CD4-positive, alpha-beta T cell treated with Interleukin-4 for 1 hour (primary cell): ENCODE measurements around the gene CD81.
"Not testable (repeated sequence)": the region's sequence is repeated elsewhere in the genome, so short reads cannot be mapped to it uniquely, and the experiment has no call there.

Experiments
- DNase-seq, 2 donors: peaks; one replicate each; pipeline ENCODE4 v3.0.0-alpha.2; 2020 to 2022

Gene CD81, protein sequence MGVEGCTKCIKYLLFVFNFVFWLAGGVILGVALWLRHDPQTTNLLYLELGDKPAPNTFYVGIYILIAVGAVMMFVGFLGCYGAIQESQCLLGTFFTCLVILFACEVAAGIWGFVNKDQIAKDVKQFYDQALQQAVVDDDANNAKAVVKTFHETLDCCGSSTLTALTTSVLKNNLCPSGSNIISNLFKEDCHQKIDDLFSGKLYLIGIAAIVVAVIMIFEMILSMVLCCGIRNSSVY

DNA sequence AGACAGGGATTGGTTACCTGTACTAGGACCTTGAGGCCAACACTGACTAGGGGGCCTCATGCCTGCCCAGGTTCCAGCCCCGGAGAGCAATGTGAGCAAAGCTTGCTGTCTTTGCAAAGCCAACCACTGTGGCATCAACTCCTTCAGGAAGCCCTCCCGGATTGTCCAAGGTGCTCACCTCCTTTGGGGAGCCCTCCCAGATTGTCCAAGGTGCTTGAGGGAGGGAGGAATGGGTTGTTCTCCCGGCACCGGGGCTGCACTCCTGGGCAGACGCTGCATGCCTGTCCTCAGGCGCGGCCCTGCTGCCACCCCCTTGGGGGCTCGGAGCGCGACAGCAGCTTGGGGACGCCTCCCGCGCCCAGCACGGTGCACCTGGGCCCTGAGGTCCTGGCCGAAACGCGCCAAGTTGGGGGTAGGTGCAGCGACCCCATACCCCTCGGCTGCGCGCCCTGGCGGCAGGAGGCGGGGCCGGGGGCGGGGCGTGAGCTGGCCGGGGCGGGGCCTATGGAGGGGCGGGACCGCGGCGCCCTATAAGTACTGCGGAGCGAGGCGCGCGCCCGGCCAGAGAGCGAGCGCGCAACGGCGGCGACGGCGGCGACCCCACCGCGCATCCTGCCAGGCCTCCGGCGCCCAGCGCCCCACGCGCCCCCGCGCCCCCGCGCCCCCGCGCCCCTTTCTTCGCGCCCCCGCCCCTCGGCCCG, at the start of gene CD81:
CD81 (plus strand) TSS at position 560 of the 701 bp plus-strand sequence. CDS start 240 bp downstream, outside the sequence.
- DNase-seq, result peak; percentile 45 to 66

DNA sequence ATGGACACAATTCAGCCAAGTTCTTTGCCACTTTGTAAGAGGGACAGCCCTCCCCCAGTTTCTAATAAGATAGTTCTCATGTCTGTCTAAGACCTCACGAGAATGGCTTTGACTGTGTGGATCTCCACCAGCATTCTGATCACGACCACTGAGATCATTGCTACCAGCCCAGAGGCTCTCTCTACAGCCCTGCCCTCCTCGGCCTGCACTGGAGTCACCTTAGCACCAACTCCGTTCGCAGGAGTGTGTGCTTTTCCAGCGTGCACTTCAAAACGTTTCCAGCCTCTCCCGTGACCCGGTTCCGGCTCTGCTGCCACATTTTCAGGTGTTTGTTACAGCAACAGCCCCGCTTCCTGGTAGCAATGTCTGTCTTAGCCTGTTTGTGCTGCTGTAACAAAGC, 49.1 kb upstream of the CD81 start:
- no peak for DNase-seq

DNA sequence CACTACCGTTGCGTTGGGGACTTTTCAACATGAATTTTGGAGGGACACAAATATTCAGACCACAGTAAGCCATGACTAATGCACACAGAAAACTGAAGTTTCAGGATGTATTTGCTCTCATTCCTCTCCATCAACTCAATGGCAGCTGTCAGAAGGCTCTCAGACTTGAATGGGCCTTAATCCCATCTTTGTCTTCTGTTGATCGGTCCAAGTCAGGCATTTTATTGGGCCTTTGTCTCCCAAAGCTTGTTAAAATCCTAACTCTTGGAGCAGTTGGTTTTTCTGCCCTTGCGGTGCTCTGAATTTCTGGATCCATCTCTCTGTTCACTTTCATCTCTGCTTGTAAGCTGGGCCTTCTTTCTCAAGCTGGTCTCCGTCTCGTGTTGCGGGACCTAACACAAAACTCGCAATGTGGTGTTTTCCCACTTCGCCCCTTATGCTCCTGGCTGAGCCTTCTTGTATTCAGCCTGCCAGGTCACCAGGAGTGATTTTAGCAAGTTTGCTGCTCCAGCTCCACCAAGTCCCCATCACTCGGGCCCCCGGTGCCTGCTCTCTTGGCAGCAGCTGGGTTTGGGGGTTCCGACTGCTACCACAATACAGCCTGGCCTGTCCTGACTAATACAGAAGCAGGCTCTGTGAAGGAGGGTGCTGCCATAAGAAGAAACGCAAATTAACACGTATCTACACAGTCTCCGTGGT, 48.3 kb upstream of the CD81 start:
- DNase-seq, result no peak

DNA sequence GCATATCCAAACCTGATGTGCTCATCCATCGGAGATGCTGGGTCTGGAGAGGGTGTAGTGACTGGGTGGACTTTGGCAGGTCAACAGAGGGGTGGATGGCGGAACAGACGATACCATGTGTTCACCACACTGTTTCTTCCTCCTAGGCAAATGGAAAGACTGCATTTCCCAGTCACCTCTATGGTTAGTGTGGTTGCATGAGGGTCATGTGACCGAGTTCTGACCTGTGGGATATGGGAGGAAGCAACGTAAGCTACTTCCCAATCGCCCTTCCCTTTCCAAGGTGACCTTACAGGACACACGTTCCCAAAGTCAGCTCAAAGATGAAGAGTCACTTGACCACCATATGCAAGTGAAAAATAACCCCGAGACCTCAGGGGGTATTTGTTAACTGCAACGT, 47.6 kb upstream of the CD81 start:
- DNase-seq, result no peak

DNA sequence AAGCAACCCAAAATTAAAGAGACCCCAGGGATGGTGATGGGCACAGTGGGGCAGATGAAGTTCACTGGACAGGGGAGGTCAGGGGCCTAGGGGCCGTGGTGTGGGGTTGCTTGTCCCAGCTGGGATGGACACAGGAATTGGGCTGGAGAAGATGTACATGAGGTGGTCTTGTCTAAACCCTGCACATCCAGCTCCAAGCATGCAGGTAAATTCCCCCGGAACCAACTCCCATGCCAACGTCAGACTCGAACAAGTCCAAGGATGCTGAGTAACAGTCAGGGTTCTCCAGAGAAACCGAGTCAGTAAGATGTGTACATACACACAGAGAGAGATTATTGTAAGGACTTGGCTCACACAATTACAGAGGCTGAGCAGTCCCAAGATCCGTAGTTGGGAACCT, 46.4 kb upstream of the CD81 start:
- DNase-seq, result no peak

DNA sequence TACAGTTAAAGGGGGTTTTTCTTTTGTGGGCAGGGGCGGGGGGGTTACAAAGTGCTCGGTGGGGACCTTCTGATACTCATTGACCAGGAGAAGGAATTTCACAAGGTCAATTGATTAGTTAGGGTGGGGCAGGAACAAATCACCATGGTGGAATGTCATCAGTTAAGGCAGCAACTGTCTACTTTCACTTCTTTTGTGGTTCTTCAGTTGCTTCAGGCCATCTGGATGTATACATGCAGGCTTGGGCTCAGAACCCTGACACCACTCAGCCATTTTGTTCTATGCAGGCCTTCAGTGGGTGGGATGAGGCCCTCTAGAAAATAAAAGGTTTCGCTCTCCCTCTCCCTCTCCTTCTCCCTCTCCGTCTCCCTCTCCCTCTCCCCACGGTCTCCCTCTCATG, 45.7 kb upstream of the CD81 start:
- DNase-seq, result no peak

DNA sequence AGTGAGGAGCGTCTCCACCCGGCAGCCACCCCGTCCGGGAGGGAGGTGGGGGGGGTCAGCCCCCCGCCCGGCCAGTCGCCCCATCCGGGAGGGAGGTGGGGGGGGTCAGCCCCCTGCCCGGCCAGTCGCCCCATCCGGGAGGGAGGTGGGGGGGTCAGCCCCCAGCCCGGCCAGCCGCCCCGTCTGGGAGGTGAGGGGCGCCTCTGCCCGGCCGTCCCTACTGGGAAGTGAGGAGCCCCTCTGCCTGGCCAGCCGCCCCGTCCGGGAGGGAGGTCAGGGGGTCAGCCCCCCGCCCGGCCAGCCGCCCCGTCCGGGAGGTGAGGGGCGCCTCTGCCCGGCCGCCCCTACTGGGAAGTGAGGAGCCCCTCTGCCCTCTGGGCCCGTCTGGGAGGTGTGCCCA, 44.5 kb upstream of the CD81 start:
- not testable (repeated sequence) for DNase-seq

DNA sequence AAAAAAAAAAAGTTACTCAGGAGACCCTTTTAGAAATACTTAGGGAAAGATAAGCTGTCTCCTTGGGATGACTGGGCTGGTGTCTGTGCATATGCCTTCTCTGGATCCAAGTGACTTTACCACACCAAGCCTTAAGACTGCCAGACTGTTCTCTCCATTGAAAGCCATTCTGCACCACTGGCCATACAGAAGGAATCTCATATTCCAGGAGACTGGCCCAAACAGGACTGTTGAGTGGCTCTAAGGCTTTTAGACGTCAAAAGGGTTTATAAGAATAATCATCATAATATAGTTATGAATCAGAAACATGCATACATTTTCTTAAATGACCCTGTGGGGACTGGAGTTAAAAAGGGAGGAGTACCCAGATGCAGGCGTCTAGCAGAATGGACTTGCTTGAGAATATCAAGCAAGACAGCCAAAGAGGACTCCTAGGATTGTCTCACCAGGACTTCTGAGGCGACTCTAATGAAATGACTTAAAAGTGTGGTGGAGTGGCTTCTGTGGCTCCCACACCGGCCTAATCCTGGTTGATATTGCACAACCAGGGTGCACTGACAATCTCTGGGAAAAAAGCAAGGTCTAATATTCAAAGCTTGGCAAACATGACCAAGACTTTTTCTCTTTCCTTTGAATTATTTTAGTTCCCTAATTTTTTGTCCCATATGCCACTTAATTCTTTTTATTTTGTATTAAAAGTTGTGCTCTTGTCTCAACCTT, 43.5 kb upstream of the CD81 start:
- not testable (repeated sequence) for DNase-seq

DNA sequence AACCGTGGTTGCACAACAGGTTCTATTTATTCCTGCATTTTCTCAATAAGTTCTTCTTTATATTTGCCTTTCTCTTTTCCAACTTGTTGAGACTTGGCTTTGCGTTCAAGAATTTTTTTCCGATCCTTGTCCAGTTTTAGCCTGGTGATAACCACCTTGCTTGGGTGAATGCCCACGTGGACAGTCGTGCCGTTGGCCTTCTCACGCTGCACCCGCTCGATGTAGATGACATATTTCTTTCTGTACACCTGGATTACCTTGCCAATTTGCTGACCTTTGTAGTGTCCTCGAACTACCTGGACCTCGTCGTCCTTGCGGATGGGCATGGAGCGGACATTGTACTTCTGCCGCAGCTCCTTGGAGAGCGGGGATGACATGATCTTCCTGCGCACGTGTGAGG, 41.8 kb upstream of the CD81 start:
- not testable (repeated sequence) for DNase-seq

DNA sequence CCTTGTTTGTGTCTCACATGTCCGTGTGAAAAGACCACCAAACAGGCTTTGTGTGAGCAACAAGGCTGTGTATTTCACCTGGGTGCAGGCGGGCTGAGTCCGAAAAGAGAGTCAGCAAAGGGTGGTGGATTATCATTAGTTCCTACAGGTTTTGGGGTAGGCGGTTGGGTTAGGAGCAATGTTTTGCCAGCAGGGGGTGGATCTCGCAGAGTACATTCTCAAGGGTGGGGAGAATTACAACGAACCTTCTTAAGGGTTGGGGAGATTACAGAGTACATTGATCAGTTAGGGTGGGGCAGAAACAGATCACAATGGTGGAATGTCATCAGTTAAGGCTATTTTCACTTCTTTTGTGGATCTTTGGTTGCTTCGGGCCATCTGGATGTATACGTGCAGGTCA, 38.4 kb upstream of the CD81 start:
- peak in 1 of 2 donors; percentile 13 for DNase-seq

DNA sequence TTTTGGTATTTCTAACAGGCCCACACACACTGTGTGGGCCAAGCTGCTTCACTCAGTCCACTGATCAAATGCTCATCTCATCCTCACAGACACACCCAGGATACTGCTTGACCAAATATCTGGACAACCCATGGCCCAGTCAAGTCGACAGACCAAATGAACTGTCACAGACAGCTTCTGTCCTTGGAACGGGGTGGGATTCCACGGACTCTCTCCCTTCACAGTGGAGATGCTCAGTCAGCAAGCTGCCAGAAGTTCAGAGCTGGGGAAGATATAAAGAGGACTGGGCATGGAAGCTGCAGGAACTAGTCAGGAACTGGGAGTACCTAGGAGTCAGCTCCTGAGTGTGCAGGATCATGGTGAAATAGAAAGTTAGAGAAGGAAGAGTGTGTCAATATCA, 34.6 kb upstream of the CD81 start:
- no peak for DNase-seq

DNA sequence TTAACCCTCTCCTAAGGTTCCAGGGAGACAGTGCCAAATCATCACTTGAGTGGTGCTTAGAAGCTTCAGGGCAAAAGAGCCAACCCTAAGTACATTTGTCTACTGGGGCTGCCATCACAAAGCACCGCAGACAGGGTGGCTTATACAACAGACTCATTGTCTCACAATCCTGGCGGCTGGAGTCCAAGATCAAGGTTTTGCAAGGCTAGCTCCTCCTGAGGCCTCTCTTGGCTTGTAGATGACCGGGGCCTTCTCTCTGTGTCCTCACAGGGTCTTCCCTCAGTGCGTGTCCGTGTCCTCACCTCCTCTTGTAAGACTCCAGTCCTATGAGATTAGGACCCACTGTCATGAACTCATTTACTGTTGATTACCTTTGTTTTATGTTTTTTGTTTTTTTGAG, 34.1 kb upstream of the CD81 start:
- no peak for DNase-seq

DNA sequence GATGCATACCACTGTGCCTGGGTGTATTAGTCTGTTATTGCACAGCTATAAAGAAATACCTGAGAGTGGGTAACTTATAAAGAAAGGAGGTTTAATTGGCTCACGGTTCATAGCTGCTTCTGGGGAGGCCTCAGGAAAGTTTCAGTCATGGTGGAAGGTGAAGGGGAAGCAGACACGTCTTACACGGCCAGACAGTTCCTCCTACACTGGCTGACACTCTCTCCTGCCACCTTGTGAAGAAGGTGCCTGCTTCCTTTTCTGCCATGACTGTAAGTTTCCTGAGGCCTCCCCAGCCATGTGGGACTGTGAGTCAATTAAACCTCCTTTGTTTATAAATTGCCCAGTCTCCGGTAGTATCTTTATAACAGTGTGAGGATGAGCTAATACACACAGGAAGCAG, 33.6 kb upstream of the CD81 start:
- no peak for DNase-seq

DNA sequence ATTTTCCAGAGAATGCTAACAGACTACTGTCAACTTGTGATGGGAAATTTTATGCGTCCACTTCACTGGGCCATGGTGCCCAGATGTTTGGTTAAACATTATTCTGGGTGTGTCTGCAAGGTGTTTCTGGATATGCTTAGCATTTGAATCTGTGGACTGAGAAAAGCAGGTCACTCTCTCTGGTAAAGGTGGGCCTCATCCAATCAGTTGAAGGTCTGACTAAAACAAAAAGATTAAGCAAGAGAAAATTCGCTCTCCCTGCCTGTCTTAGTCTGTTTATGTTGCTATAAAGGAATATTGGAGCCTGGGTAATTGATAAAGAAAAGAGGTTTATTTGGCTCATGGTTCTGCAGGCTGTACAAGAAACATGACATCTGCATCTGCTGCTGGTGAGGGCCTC, 32.1 kb upstream of the CD81 start:
- no peak for DNase-seq

DNA sequence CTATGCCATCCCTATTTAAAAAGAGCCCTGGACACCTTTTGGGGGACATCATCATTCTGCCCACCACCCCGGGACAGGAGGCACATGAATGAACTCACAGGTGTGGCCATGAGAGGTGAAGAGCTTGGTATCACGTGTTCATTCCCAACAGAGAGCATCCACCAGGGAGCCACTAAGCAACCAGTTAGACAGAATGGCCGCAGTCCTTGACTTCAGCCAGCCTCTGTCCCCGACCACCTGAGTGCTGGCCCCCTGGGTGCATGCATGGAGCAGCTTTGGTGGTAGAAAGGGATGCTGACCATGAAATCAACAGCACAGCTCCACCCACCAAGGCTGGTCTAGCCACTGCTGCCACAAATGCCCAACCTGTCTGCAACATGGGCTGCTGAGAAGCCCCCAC, 31.1 kb upstream of the CD81 start:
- DNase-seq, result no peak

DNA sequence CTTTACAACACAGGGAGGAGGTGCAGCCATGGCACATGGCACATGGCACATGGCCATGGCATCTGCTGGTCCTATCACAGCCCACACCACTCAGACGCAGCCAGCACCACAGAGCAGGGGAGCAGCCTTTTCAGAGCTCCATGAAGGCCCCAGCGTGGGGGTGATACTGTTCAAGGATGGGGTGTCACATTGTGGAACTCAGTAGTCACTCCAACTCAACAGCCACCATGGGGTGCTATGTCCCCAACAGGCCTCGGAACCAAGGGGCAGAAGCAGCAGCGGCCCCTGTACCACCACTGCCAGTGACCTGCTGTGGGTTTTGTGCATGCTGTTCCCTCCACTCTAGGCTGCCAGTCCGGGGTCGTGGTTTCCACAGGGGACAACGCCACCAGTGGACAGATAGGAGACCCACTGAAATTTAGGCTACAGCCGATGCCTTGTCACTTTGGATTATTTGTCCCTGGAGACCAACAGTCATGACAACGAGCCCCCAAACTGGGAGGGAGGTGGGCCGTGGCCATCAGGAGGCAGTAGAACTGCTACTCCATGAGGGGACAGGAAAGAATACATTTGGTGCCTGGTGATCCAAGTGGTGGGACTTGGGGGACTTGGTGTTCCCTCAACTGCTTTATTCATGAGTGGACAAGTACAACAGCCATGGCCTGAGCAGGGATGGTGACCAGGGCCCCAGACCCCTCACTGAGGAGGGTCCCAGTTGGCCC, 30.4 kb upstream of the CD81 start:
- DNase-seq, result no peak

DNA sequence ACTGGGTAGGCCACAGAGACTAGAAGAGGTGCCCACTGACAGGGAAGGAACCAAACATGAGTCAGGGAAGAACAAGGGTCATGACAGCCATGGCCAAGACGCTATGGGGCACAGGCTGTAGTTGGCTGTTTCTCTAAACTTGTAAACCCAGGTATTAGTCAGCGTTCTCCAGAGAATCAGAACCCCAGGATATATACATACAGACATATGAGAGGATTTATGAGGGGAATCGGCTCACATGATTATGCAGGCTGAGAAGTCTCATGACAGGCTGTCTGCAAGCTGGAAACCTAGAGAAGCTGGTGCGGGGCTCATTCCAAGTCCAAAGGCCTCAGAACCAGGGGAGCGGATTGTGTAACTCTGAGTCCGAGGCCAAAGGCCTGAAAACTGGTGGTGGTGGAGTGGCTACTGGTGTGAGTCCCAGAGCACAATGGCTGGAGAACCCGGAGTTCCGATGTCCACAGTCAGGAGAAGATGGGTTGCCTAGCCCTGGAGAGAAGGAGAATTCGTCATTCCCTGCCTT, 29.7 kb upstream of the CD81 start:
- no peak for DNase-seq

DNA sequence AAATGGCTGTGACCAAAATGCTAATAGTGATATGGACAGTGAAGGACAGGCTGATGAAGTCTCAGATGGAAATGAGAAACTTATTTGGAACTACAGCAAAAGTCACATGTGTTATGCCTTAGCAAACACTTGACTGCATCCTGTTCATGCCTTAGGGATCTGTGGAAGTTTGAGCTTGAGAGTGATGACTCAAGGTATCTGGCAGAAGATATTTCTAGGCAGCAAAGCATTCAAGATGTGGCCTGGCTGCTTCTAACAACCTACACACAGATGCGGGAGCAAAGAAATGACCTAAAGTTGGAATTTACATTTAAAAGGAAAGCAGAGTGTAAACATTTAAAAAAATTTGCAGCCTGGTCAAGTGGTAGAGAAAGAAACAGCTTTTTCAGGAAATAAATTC, 28.1 kb upstream of the CD81 start:
- no peak for DNase-seq

DNA sequence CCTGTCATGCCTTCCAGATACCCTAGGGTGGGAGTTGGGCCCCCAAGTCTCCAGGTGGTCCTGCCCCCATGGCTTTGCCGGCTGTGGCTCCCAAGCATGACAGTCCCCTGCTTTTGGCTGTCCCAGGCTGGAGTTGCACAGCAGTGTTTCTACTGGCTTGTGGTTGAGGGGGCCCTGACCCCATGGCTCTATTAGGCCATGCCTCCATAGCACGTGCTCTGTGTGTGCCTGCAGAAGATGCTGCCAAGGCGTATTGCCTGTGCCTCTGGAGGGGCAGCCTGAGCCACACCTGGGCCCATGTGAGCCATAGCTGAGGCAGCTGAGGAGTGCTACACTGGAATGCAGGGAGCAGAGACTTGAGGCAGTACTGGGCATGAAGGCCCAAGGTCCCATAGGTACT, 25.4 kb upstream of the CD81 start:
- DNase-seq, result no peak

DNA sequence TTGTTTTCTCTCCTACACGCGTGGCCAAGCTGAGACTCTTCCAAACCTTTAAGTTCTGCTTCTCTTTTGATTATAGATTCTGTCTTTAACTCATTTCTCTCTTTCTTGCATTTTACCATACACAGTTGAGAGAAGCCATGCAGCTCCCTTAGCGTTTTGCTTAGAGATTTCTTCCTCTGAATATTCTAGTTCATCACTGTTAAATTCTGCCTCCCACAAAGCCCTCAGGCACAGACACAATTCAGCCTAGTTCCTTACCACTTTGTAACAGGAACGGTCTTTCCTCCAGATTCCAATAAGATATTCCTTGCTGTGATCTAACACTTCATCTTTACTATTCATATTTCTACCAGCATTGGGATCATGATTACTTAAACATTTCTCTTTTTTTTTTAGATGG, 24.7 kb upstream of the CD81 start:
- no peak for DNase-seq

DNA sequence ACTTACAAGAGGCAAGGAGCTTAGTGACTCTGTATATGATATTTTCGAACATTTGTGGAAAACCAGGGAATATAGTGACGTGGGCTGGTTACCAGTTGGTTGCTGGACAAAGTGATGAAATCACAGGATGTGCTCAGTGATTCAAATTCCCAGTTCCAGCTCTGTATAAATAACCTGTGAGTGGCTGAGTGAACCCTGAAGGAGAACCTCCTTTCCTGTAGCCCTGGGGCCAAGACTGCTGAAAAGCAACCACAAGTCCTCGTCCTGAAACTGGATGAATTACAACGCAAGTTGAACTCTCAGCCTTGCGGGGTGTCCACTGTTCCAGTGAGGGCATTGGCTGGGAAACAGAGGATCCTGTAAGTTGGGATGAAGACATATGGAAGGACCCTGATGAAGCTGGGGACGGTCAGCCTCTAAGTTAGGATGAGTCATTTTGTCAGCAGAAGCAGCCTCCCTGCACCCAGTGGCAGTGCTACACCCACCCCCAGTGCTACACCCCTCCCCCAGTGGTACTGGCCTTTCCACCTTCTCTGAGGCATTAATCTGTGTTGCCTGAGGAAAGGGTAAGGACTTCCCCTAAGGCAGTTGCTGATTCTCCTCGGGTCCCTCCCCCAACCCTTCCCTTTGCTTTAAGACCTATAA, 22.0 kb upstream of the CD81 start:
- no peak for DNase-seq

DNA sequence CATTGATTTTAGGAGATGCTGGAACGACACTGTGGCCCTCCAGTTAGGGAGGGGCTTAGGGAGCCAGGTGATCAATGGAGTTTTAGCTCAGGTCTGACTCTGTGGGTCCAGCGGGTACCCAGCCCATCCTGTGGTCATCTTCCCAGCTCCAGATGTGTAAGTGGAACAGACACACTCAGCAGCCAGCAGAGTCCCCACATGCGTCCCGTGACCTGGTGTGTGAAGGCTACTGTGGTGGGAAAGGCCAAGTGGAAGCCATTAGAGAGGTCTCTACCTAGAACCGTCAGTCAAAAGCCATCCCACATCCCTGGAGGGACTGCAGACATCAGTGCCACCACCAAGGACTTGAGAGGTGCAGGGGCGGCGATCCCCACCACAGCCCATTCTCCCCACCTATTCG, 19.9 kb upstream of the CD81 start:
- no peak for DNase-seq
